ENCODE data around the gene VPS4A.

The VPS4A gene

DNA sequence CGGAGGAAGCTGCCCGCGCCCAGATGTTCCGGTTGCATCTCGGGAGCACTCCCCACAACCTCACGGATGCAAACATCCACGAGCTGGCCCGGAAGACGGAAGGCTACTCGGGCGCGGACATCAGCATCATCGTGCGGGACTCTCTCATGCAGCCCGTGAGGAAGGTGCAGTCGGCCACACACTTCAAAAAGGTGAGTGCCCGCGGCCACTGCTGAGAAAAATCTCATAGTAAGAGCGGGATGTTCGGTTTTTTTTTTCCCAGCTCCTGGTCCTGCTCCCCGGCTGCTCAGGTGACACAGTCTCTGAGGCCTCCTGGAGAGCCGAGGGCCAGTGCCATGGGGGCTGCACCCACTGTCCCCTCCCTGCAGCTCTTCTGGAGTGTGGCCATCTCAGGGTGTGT, 9.9 kb downstream of the VPS4A start:
- no peak for TF ChIP-seq ZNF384 (IDR thresholded peaks at IDR 0.05)
- no peak for TF ChIP-seq NFRKB (IDR thresholded peaks at IDR 0.05)
- TF ChIP-seq LEF1 (IDR thresholded peaks at IDR 0.05; ENCODE audit: borderline replicate concordance), result no peak
- TF ChIP-seq ARNT (IDR thresholded peaks at IDR 0.05), result no peak
- no peak for TF ChIP-seq FOXM1 (IDR thresholded peaks at IDR 0.05; ENCODE audit: borderline replicate concordance)
- TF ChIP-seq L3MBTL2 (conservative IDR thresholded peaks at IDR 0.05), result no peak
- TF ChIP-seq CTBP1 (IDR thresholded peaks at IDR 0.05; ENCODE audit: borderline replicate concordance), result no peak
- TF ChIP-seq TARDBP (IDR thresholded peaks at IDR 0.05), result no peak
- TF ChIP-seq SP1 (IDR thresholded peaks at IDR 0.05), result no peak
- TF ChIP-seq BHLHE40 (IDR thresholded peaks at IDR 0.05; ENCODE audit: borderline replicate concordance), result no peak
- TF ChIP-seq SUZ12 (IDR thresholded peaks at IDR 0.05), result no peak
- TF ChIP-seq, protein P1, sequence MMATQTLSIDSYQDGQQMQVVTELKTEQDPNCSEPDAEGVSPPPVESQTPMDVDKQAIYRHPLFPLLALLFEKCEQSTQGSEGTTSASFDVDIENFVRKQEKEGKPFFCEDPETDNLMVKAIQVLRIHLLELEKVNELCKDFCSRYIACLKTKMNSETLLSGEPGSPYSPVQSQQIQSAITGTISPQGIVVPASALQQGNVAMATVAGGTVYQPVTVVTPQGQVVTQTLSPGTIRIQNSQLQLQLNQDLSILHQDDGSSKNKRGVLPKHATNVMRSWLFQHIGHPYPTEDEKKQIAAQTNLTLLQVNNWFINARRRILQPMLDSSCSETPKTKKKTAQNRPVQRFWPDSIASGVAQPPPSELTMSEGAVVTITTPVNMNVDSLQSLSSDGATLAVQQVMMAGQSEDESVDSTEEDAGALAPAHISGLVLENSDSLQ (IDR thresholded peaks at IDR 0.05), result no peak
- no peak for TF ChIP-seq FOXA1 (IDR thresholded peaks at IDR 0.05)
- no peak for TF ChIP-seq HDGF (IDR thresholded peaks at IDR 0.05; ENCODE audit: borderline replicate concordance)
- TF ChIP-seq FOXK2 (IDR thresholded peaks at IDR 0.05), result no peak
- no peak for TF ChIP-seq ELF4 (IDR thresholded peaks at IDR 0.05)
- ChIA-PET POLR2A (no interaction called here), CTCF (no interaction called here)
- DNase-seq (ENCODE audit: extremely low spot score), result no peak

DNA sequence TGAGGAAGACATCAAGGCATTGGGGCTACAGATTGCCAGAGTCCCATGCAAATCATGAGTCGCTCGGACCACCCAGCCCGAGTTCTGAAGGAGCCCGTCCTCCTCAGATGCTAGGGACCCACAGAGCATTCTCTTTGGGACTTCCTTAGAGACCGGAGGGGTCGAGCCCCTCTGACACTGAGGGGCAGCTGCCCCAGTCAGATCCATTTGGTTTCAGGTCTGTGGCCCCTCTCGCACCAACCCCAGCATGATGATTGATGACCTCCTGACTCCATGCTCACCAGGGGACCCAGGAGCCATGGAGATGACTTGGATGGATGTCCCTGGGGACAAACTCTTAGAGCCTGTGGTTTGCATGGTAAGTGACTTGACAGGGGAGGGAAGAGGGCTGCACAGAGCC, 11.2 kb downstream of the VPS4A start:
- TF ChIP-seq NFRKB (IDR thresholded peaks at IDR 0.05), result no peak
- TF ChIP-seq BHLHE40 (IDR thresholded peaks at IDR 0.05; ENCODE audit: borderline replicate concordance), result no peak
- CTCF ChIA-PET, result no interaction called here
- no peak for DNase-seq (ENCODE audit: extremely low spot score)
- POLR2A ChIA-PET, result no interaction called here

DNA sequence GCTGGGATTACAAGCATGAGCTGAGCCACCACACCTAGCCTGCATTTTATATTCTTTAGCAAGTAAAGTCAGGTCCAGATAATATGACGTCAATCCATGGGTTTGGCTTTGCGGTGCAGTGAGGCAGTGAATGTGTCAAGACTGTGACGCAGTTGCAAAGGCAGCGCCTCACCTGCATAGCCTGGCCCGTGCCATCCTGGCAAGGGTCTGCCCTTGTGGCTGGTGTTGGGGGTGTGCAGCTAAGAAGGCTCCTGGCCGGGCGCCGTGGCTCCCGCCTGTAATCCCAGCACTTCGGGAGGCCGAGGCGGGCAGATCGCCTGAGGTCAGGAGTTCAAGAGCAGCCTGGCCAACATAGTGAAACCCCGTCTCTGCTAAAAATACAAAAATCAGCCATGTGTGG, 12.3 kb downstream of the VPS4A start:
- CTCF ChIA-PET, result no interaction called here
- POLR2A ChIA-PET, result interaction anchor here (1.0 kb wide), 1 partner anchor 11 kb away, joined by 5 read pairs; no protein-coding TSS in a partner anchor
- no peak for DNase-seq (ENCODE audit: extremely low spot score)
- TF ChIP-seq ZNF384 (IDR thresholded peaks at IDR 0.05) (no peak), BHLHE40 (IDR thresholded peaks at IDR 0.05; ENCODE audit: borderline replicate concordance) (no peak), CTBP1 (IDR thresholded peaks at IDR 0.05; ENCODE audit: borderline replicate concordance) (no peak), ARNT (IDR thresholded peaks at IDR 0.05) (no peak), TARDBP (IDR thresholded peaks at IDR 0.05) (no peak)

DNA sequence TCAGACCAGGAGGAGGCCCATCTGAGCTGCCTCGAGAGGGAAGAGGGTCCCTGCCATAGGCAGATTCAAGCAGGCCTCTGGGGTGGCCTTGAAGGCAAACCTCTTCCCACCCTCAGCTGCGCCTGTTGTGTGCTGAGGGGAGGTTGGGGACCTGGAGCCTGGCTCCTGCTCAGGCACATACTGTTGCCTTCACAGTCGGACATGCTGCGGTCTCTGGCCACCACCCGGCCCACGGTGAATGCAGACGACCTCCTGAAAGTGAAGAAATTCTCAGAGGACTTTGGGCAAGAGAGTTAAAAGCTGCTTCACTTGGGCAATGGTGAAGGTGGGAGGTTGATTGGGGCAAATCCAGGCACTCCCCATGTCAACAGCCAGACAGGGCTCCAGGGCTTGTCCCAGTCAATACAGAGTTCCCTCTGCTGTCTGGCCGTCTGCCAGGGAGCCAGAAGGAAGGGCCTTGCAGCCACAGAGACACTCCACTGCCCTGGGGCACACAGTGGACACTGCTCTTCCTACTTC, 12.9 kb downstream of the VPS4A start:
- TF ChIP-seq, protein P1 (IDR thresholded peaks at IDR 0.05), result no peak
- no peak for TF ChIP-seq NFRKB (IDR thresholded peaks at IDR 0.05)
- no peak for TF ChIP-seq SUZ12 (IDR thresholded peaks at IDR 0.05)
- no peak for TF ChIP-seq HDGF (IDR thresholded peaks at IDR 0.05; ENCODE audit: borderline replicate concordance)
- TF ChIP-seq FOXM1 (IDR thresholded peaks at IDR 0.05; ENCODE audit: borderline replicate concordance), result no peak
- no peak for TF ChIP-seq BHLHE40 (IDR thresholded peaks at IDR 0.05; ENCODE audit: borderline replicate concordance)
- no peak for TF ChIP-seq L3MBTL2 (conservative IDR thresholded peaks at IDR 0.05)
- TF ChIP-seq FOXA1 (IDR thresholded peaks at IDR 0.05), result no peak
- no peak for TF ChIP-seq ARNT (IDR thresholded peaks at IDR 0.05)
- TF ChIP-seq ZNF384 (IDR thresholded peaks at IDR 0.05), result no peak
- no peak for DNase-seq (ENCODE audit: extremely low spot score)
- POLR2A ChIA-PET, result interaction anchor here (1.0 kb wide), 1 partner anchor 12 kb away, joined by 5 read pairs; no protein-coding TSS in a partner anchor
- CTCF ChIA-PET, result no interaction called here

DNA sequence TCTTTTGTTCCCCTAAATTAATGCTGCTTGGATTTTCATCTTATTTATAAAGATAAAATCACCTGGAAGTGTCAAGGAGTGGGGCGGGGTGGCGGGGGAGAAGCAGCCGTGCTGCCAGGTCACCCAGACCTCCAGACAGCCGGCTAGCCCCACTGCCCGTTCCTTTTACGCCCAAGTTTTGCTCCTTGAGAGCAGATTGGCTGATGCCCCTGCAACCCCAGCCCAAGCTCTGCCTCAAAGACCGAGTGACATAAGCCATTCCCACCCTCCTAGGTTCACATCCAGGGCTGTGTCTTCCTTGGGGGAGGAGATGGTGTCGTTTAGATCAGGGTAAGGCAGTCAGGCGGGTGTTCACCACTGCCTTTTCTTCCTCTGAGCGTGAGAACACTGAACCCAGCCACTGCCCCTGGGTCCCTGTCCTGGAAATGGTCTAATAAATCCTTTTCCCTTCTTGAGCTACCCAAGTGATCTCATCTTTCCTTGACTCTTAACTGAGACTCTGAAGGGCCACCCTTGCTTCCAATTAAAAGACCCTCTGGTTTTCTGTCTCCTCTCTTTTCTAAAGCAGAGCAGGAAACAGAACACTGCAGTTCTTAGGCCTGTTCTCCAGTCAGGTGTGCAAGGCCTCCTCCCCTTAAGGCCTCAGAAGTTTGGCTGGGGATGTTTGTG, 13.6 kb downstream of the VPS4A start:
- ChIA-PET CTCF (no interaction called here), POLR2A (no interaction called here)
- DNase-seq (ENCODE audit: extremely low spot score), result no peak

DNA sequence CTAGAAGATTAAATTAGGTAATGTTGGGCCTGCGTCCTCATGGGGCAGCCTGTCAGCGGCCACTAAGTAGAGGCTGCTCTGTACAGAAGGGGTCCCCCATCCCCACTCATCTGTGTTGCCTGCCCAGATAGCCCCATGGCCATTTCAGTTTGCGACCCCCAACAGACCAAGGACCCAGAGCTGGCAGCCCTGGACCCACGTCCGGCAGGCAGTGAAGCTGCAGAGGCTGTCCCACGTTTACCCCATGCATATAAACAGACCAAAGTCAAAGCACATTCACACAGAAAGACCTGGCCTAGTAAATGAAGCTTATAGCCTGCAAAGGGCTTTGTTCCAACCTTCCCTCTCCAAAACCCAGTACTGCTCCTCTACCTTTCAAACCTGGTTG, 14.6 kb downstream of the VPS4A start:
- POLR2A ChIA-PET, result interaction anchor here (0.9 to 1.4 kb wide), 2 partner anchors 10 to 14 kb away, joined by 4 to 6 read pairs; partner anchors contain the start of gene NIP7
- CTCF ChIA-PET, result interaction anchor here (0.7 kb wide), 1 partner anchor 816 kb away, joined by 3 read pairs; no protein-coding TSS in a partner anchor
- TF ChIP-seq ARNT (IDR thresholded peaks at IDR 0.05) (no peak), SUZ12 (IDR thresholded peaks at IDR 0.05) (no peak), ELF4 (IDR thresholded peaks at IDR 0.05) (no peak), FOXA1 (IDR thresholded peaks at IDR 0.05) (no peak), ZNF384 (IDR thresholded peaks at IDR 0.05) (no peak), BHLHE40 (IDR thresholded peaks at IDR 0.05; ENCODE audit: borderline replicate concordance) (no peak), FOXK2 (IDR thresholded peaks at IDR 0.05) (no peak), HDGF (IDR thresholded peaks at IDR 0.05; ENCODE audit: borderline replicate concordance) (no peak), NFRKB (IDR thresholded peaks at IDR 0.05) (no peak), L3MBTL2 (conservative IDR thresholded peaks at IDR 0.05) (no peak), SP1 (IDR thresholded peaks at IDR 0.05) (no peak), TARDBP (IDR thresholded peaks at IDR 0.05) (no peak), LEF1 (IDR thresholded peaks at IDR 0.05; ENCODE audit: borderline replicate concordance) (no peak), CTBP1 (IDR thresholded peaks at IDR 0.05; ENCODE audit: borderline replicate concordance) (no peak), FOXM1 (IDR thresholded peaks at IDR 0.05; ENCODE audit: borderline replicate concordance) (no peak)
- TF ChIP-seq, protein P1 (IDR thresholded peaks at IDR 0.05), result no peak
- DNase-seq (ENCODE audit: extremely low spot score), result no peak

More for the DNA sequence above, 13.6 kb downstream of the VPS4A start:
- no peak for TF ChIP-seq CTBP1 (IDR thresholded peaks at IDR 0.05; ENCODE audit: borderline replicate concordance)
- no peak for TF ChIP-seq FOXK2 (IDR thresholded peaks at IDR 0.05)
- TF ChIP-seq, protein P1 (IDR thresholded peaks at IDR 0.05), result no peak
- TF ChIP-seq ARNT (IDR thresholded peaks at IDR 0.05), result no peak
- TF ChIP-seq SP1 (IDR thresholded peaks at IDR 0.05), result no peak
- TF ChIP-seq ZNF384 (IDR thresholded peaks at IDR 0.05), result no peak
- TF ChIP-seq L3MBTL2 (conservative IDR thresholded peaks at IDR 0.05), result no peak
- TF ChIP-seq ELF4 (IDR thresholded peaks at IDR 0.05), result no peak
- TF ChIP-seq FOXA1 (IDR thresholded peaks at IDR 0.05), result no peak
- TF ChIP-seq BHLHE40 (IDR thresholded peaks at IDR 0.05; ENCODE audit: borderline replicate concordance), result no peak
- TF ChIP-seq NFRKB (IDR thresholded peaks at IDR 0.05), result no peak
- TF ChIP-seq LEF1 (IDR thresholded peaks at IDR 0.05; ENCODE audit: borderline replicate concordance), result no peak
- TF ChIP-seq SUZ12 (IDR thresholded peaks at IDR 0.05), result no peak
- no peak for TF ChIP-seq HDGF (IDR thresholded peaks at IDR 0.05; ENCODE audit: borderline replicate concordance)
- no peak for TF ChIP-seq FOXM1 (IDR thresholded peaks at IDR 0.05; ENCODE audit: borderline replicate concordance)
- no peak for TF ChIP-seq TARDBP (IDR thresholded peaks at IDR 0.05)

All from HEK293T (cell line).